Activated CD4-positive, alpha-beta T cell treated with anti-CD3 and anti-CD28 coated beads, Interleukin-2, amount 10 ng/mL, durations not matched to agents 7 days and 5 days (primary cell): ENCODE results near the gene KDM4D. TPM values are rescaled to one million over a fixed set of nuclear protein-coding genes. Genes with fewer than 3 reads are reported as not detected.
"Not testable (repeated sequence)": the region's sequence is repeated elsewhere in the genome, so short reads cannot be mapped to it uniquely, and the experiment has no call there.

ENCODE experiments used
- CTCF ChIA-PET: fragments of 350-600 bp; sonication (Branson Sonifier 250); formaldehyde crosslinking; loops from one replicate; lab custom pipeline; 2021; ENCODE audit warnings: antibody characterized with exemption; lab: Charles Lee
- POLR2A ChIA-PET: fragments of 350-600 bp; sonication (Branson Sonifier 250); formaldehyde crosslinking; loops from one replicate; lab custom pipeline; 2021; ENCODE audit warnings: antibody characterized with exemption; lab: Charles Lee
- DNase-seq: peaks from one replicate; pipeline ENCODE4 v3.0.0-alpha.2; 2020
- H3K27ac Mint-ChIP-seq: one replicate; pipeline ENCODE4 v1.8.0; 2021; ENCODE audit warnings: mild to moderate bottlenecking, moderate library complexity, mixed read lengths
- H3K27me3 Mint-ChIP-seq: one replicate; pipeline ENCODE4 v1.8.0; 2021; ENCODE audit warnings: mixed read lengths
- H3K36me3 Mint-ChIP-seq: one replicate; pipeline ENCODE4 v1.8.0; 2021; ENCODE audit warnings: low read depth, mixed read lengths
- H3K4me1 Mint-ChIP-seq: one replicate; pipeline ENCODE4 v1.8.0; 2021; ENCODE audit warnings: mixed read lengths
- H3K4me3 Mint-ChIP-seq: one replicate; pipeline ENCODE4 v1.8.0; 2021; ENCODE audit warnings: mild to moderate bottlenecking, moderate library complexity, mixed read lengths
- H3K9me3 Mint-ChIP-seq: one replicate; pipeline ENCODE4 v1.8.0; 2021; ENCODE audit warnings: mixed read lengths
- total RNA-seq, 2 experiments: library from RNA; stranded (reverse); gene quantifications; one replicate each; pipeline ENCODE4 v1.2.3, GENCODE V29; 2021

KDM4D gene
- total RNA-seq, result 1 to 10 TPM in 1 of 2 experiments, under 1 TPM in 1; 0.84 to 1.0 TPM

DNA sequence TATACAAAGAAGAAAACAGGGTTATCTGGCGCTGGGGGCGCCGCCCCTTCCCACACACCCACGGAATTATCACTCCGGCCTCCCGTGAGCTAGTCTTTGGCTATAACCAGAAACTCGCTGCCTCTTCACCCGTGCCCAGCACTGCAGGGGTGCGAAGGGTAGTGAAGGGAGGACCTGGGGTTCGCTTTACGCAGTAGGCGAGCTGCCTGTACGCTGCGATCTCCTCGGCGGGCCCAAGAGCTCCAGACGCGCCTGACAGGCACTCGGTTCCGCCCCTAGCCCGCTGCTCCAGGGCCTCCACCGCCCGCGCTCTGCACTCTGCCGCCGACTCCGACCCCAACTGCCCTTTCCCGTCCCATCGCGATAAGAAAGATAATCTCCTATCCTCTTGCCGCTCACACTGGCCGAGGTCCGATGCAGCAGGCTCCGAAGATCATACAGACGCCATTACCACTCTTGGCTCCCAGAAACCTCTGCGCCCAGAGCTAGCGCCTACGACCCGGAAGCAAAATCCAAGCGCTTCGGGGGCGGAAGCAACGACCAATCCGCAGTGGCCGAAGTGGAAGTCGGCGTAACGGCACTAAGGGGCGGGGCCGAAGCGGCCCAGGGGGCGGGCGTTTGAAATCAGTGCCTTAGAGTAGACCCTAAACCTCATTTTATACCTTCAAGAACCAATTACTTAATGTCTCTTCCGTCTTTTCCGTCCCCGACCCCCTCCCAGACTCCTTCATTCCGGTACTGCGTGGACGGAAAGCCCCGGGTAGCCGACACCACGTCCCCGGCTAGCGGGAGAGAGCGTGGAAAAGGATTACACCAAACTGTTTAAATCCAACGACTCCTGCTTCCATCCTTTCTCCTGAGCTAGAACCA is at the start of gene KDM4D, which contains the start of gene CWC15:
KDM4D (plus strand) TSS at position 611 of the 870 bp plus-strand sequence. CDS start 23,664 bp downstream, outside the sequence.
CWC15 (minus strand) TSS at position 458 of the 870 bp plus-strand sequence. CDS start 1,371 bp downstream, outside the sequence.
- peak within 1 kb of the TSS; percentile 95 for H3K27ac Mint-ChIP-seq
- peak within 1 kb of the TSS; percentile 98 for H3K4me3 Mint-ChIP-seq
- H3K9me3 Mint-ChIP-seq, result peaks cover 5% of the 10 kb centered on the region
- CTCF ChIA-PET, result interaction anchor here (1.0 to 1.4 kb wide), 4 partner anchors 9 to 116 kb away, joined by 3 to 4 read pairs (median 3); no protein-coding TSS in a partner anchor
- H3K27me3 Mint-ChIP-seq, result no peaks in the 10 kb centered on the region
- POLR2A ChIA-PET, result interaction anchor here (0.6 to 1.2 kb wide), 3 partner anchors 15 to 95 kb away, joined by 3 to 4 read pairs (median 4); no protein-coding TSS in a partner anchor
- DNase-seq, result peak; percentile 96
- peaks cover 40% of the 10 kb centered on the region for H3K36me3 Mint-ChIP-seq
- peaks cover 50% of the 10 kb centered on the region for H3K4me1 Mint-ChIP-seq

DNA sequence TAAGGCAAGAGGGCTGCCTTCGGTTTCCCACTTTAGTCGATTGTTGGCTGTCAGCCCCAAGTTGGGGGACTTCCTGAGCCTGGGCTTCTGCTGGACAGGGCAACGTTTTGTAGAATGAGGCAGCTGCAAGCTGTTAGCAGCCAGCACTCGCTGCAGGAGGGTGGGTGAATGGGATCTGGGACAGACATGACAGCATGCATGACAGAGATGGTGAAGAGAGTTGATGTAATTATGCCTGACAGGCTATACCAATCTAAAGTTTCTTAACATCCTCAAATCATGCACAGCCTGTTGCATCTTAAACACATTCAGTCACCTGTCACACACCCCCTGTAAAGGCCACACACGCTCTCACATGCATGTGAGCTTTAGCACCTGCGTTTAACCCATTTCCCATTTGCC is 49.3 kb upstream of the KDM4D start:
- Mint-ChIP-seq H3K4me3 (no peak overlapping the region), H3K36me3 (peaks cover 15% of the 10 kb centered on the region), H3K27me3 (no peaks in the 10 kb centered on the region), H3K9me3 (peaks cover 17% of the 10 kb centered on the region), H3K4me1 (peaks cover 42% of the 10 kb centered on the region), H3K27ac (peak overlapping the region; percentile 91)
- DNase-seq, result no peak
- ChIA-PET POLR2A (interaction anchor here (1.7 kb wide), 1 partner anchor 49 kb away, joined by 4 read pairs; the partner anchor contains the start of genes CWC15 and KDM4D), CTCF (interaction anchor here (0.9 kb wide), 1 partner anchor 45 kb away, joined by 3 read pairs; no protein-coding TSS in a partner anchor)

- peaks cover 15% of the 10 kb centered on the region for H3K36me3 Mint-ChIP-seq
- no peaks in the 10 kb centered on the region for H3K27me3 Mint-ChIP-seq
- H3K4me1 Mint-ChIP-seq, result peaks cover 42% of the 10 kb centered on the region
- ChIA-PET POLR2A (interaction anchor here (1.7 kb wide), 1 partner anchor 49 kb away, joined by 4 read pairs; the partner anchor contains the start of genes CWC15 and KDM4D), CTCF (interaction anchor here (0.7 to 0.9 kb wide), 2 partner anchors 18 to 45 kb away, joined by 3 read pairs; no protein-coding TSS in a partner anchor)
- H3K27ac Mint-ChIP-seq, result peak overlapping the region; percentile 91
- peak; percentile 35 for DNase-seq
- H3K4me3 Mint-ChIP-seq, result no peak overlapping the region
- peaks cover 17% of the 10 kb centered on the region for H3K9me3 Mint-ChIP-seq
These were observed 48.9 kb upstream of the KDM4D start for GRCh38 chr11:94924612-94925011.

GRCh38 chr11:94925422-94926270 is 47.9 kb upstream of the KDM4D start:
- Mint-ChIP-seq H3K27ac (peak overlapping the region; percentile 91), H3K4me3 (no peak overlapping the region), H3K27me3 (no peaks in the 10 kb centered on the region), H3K4me1 (peaks cover 42% of the 10 kb centered on the region), H3K36me3 (peaks cover 15% of the 10 kb centered on the region), H3K9me3 (peaks cover 17% of the 10 kb centered on the region)
- ChIA-PET POLR2A (interaction anchor here (1.7 kb wide), 1 partner anchor 48 kb away, joined by 4 read pairs; the partner anchor contains the start of genes CWC15 and KDM4D), CTCF (interaction anchor here (0.8 to 1.0 kb wide), 2 partner anchors 14 to 48 kb away, joined by 3 read pairs; partner anchors contain the start of genes CWC15 and KDM4D)
- no peak for DNase-seq

DNA sequence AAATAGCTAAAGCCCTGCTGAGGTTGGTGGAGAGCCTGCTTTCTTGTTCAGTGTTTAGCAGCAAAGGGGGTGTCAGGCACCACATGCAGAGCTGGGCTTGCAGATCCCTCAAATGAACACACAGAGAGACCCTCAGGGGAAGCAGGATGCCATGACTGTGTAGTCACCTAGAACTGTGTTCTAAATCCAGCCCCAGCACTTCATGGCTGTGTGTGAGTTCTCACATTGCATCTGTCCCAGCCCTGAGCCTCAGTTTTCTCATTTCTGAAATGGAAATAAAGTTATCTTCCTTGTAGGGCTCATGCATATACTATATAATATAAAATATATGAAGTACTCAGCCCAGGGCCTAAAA is 47.3 kb upstream of the KDM4D start:
- H3K4me3 Mint-ChIP-seq, result no peak overlapping the region
- H3K4me1 Mint-ChIP-seq, result peaks cover 42% of the 10 kb centered on the region
- DNase-seq, result no peak
- H3K9me3 Mint-ChIP-seq, result peaks cover 17% of the 10 kb centered on the region
- peaks cover 15% of the 10 kb centered on the region for H3K36me3 Mint-ChIP-seq
- no peaks in the 10 kb centered on the region for H3K27me3 Mint-ChIP-seq
- peak overlapping the region; percentile 91 for H3K27ac Mint-ChIP-seq
- POLR2A ChIA-PET, result no interaction called here
- CTCF ChIA-PET, result interaction anchor here (0.8 kb wide), 1 partner anchor 14 kb away, joined by 3 read pairs; no protein-coding TSS in a partner anchor

DNA sequence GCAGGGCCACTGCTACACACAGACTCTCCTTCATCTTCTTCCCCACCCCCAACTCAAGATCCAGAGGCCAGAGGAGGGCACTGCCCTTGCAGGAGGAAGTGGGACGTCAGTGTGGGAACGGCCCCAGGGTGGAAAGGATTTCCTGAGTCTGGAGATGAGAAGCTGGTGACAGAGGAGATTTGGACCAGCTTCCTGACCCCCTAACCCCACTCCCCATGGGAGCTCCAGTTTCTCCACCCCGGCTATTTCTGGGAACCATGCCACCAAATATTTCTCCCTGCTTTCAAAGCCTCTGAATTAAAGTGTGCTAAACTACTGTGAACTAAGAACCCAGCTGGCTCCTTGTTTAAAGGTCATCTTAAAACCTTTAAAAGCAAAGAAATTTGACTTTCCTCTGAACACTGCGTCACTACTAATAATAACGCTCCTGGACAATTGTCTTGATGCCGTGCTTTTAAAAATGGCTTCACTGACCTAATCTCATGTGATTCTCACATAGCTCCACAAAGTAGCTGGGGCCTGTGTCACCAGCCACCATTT is 46.7 kb upstream of the KDM4D start:
- H3K27me3 Mint-ChIP-seq, result no peaks in the 10 kb centered on the region
- peaks cover 15% of the 10 kb centered on the region for H3K36me3 Mint-ChIP-seq
- H3K4me1 Mint-ChIP-seq, result peaks cover 42% of the 10 kb centered on the region
- ChIA-PET POLR2A (no interaction called here), CTCF (no interaction called here)
- no peak overlapping the region for H3K27ac Mint-ChIP-seq
- H3K4me3 Mint-ChIP-seq, result no peak overlapping the region
- H3K9me3 Mint-ChIP-seq, result peaks cover 17% of the 10 kb centered on the region
- no peak for DNase-seq

- Mint-ChIP-seq H3K27ac (no peak overlapping the region), H3K27me3 (no peaks in the 10 kb centered on the region), H3K36me3 (peaks cover 15% of the 10 kb centered on the region), H3K9me3 (peaks cover 22% of the 10 kb centered on the region), H3K4me3 (no peak overlapping the region), H3K4me1 (peaks cover 43% of the 10 kb centered on the region)
- CTCF ChIA-PET, result no interaction called here
- no peak for DNase-seq
- POLR2A ChIA-PET, result no interaction called here
These were observed 45.2 kb upstream of the KDM4D start for GRCh38 chr11:94928117-94928990.

DNA sequence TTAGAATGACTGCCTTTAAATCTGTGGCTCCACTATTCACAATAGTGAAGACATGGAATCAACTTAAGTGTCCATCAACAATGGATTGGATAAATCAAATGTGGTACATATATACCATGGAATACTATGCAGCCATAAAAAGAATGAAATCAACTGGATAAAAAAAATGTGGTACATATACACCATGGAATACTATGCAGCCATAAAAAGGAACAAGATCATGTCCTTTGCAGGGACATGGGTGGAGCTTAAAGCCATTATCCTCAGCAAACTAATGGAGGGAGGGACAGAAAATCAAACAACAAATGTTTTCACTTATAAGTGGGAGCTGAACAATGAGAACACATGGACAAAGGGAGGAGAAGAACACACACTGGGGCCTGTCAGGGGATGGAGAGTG is 41.4 kb upstream of the KDM4D start:
- H3K9me3 Mint-ChIP-seq, H3K27me3 Mint-ChIP-seq, H3K4me3 Mint-ChIP-seq, DNase-seq, H3K36me3 Mint-ChIP-seq, H3K27ac Mint-ChIP-seq, POLR2A ChIA-PET: not testable (repeated sequence)
- CTCF ChIA-PET, result interaction anchor here (1.5 kb wide), 1 partner anchor 308 kb away, joined by 4 read pairs; no protein-coding TSS in a partner anchor
- peaks cover 37% of the 10 kb centered on the region for H3K4me1 Mint-ChIP-seq

- no peaks in the 10 kb centered on the region for H3K36me3 Mint-ChIP-seq
- ChIA-PET CTCF (interaction anchor here (1.5 kb wide), 1 partner anchor 309 kb away, joined by 4 read pairs; no protein-coding TSS in a partner anchor), POLR2A (no interaction called here)
- peaks cover 37% of the 10 kb centered on the region for H3K4me1 Mint-ChIP-seq
- H3K27ac Mint-ChIP-seq, result no peak overlapping the region
- no peak overlapping the region for H3K4me3 Mint-ChIP-seq
- no peaks in the 10 kb centered on the region for H3K27me3 Mint-ChIP-seq
- H3K9me3 Mint-ChIP-seq, result peaks cover 5% of the 10 kb centered on the region
- no peak for DNase-seq
These were observed 41.0 kb upstream of the KDM4D start for GRCh38 chr11:94932503-94932902.

GRCh38 chr11:94933223-94934130 is 40.0 kb upstream of the KDM4D start:
- no peak for DNase-seq
- H3K4me1 Mint-ChIP-seq, result peaks cover 32% of the 10 kb centered on the region
- no peak overlapping the region for H3K4me3 Mint-ChIP-seq
- no peaks in the 10 kb centered on the region for H3K27me3 Mint-ChIP-seq
- CTCF ChIA-PET, result interaction anchor here (0.7 kb wide), 2 partner anchors 36 to 155 kb away, joined by 3 to 4 read pairs; no protein-coding TSS in a partner anchor
- peaks cover 5% of the 10 kb centered on the region for H3K9me3 Mint-ChIP-seq
- POLR2A ChIA-PET, result no interaction called here
- no peak overlapping the region for H3K27ac Mint-ChIP-seq
- H3K36me3 Mint-ChIP-seq, result no peaks in the 10 kb centered on the region
